Activated CD8-positive, alpha-beta memory T cell treated with anti-CD3 and anti-CD28 coated beads for 24 hours (primary cell): ENCODE results near the gene C2CD4C.
"Not testable (repeated sequence)": the region's sequence is repeated elsewhere in the genome, so short reads cannot be mapped to it uniquely, and the experiment has no call there.

Experiments used
- DNase-seq: peaks from one replicate; pipeline ENCODE4 v3.0.0-alpha.2; 2020

Gene C2CD4C

GRCh38 chr19:362154-362553, 46.8 kb downstream of the C2CD4C start:
- no peak for DNase-seq

GRCh38 chr19:359653-359925, 49.4 kb downstream of the C2CD4C start:
- no peak for DNase-seq

GRCh38 chr19:355536-355935, 53.4 kb downstream of the C2CD4C start:
- DNase-seq: not testable (repeated sequence)
